HG03575 (cell line): ENCODE data around the gene DAB2IP.
"Not testable (repeated sequence)": the region's sequence is repeated elsewhere in the genome, so short reads cannot be mapped to it uniquely, and the experiment has no call there.

Experiments
- ATAC-seq: cut with Tn5 transposase; IDR thresholded peaks from one replicate; pipeline ENCODE4 v1.9.1; 2021; ENCODE audit not compliant: unreplicated experiment, insufficient number of reproducible peaks, low FRiP score; ENCODE audit errors: extremely low read depth

Gene DAB2IP

DNA sequence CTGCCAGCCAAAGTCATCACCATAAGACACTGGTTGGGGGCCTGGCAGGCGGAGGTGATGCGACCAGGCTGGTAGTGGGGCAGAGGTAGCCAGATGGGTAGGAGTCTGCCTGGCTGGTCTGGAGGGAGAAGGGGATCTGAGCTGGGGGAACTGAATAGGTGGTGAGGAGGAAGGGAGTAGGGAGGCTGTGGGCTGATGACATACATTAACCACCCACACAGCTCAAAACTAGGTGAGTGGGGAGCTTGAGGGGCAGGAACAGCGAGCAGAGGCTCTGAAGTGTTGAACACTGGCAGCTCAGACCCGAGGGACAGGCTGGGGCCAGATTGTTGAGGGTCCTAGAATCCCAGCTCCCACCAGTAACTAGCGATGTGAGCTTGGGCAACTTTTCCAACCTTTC is 81.0 kb downstream of the DAB2IP start:
- no peak for ATAC-seq

GRCh38 chr9:121732886-121733285 is 81.5 kb downstream of the DAB2IP start:
- ATAC-seq = no peak

DNA sequence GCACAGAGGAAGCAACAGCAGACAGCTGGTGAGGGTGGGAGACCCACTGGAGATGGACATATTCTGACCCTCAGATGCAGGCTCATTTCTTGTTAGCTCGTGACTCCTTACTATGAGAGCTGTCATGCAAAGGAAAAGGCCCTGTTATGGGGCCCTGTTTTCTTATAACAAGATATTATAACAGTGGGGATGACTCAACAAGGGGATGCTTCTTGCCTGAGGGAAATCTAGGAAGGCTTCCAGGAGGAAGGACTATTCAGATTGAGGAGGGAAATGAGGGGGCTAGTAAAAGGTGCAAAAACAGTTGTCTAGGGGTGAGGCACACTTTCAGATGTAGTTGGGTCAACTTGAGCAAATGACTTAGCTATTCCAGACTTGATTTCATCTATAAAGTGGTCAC is 83.0 kb downstream of the DAB2IP start:
- no peak for ATAC-seq

GRCh38 chr9:121735065-121735792 is 83.8 kb downstream of the DAB2IP start:
- no peak for ATAC-seq

- no peak for ATAC-seq
These were observed 84.6 kb downstream of the DAB2IP start for GRCh38 chr9:121735793-121736770.

DNA sequence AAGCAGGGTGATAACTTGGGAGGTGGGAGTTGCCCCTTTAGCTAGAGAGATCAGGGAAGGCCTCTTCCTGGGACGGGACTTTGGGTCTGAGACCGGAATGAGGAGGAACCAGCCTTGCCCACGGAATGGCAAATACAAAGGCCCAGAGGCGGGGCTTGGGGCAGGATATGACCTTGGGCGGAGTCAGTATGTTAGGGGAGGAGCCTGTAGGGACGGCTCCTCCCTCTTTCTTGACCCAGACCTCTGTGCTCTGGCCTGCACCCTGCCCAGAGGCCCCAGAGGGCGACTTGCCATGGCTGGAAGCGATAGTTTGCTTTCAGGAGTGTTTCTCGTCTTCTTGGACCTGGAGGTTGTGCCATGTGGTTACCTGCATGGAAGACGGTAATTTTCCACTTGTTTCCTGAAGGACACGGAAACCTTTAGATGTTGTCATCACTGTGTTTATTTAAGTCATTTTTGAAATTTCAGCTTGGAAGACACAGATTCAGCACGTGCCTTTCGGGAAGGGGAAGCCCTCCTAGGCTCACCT is 85.6 kb downstream of the DAB2IP start:
- no peak for ATAC-seq

- no peak for ATAC-seq
These were observed 86.1 kb downstream of the DAB2IP start for GRCh38 chr9:121737481-121737931.

DNA sequence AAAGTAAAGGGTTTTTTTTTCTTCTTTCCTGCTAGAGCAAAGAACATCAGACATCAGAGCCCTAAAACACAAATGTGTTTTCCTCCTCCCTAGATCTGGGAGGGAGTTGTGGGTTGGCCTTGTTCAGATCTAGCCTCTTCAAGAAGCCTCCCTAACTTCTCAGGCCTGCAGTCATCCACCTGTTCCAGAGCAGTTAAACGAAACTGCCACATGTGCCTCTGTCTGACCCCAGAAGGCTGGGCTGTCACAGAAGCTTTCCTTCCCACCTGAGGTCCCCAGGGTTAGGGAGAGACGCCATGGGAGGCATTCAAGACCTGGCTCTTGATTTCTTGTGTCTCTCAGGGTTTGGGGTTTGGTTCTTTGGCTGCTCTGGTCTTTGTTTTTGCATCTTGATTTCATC is 87.0 kb downstream of the DAB2IP start:
- no peak for ATAC-seq

DNA sequence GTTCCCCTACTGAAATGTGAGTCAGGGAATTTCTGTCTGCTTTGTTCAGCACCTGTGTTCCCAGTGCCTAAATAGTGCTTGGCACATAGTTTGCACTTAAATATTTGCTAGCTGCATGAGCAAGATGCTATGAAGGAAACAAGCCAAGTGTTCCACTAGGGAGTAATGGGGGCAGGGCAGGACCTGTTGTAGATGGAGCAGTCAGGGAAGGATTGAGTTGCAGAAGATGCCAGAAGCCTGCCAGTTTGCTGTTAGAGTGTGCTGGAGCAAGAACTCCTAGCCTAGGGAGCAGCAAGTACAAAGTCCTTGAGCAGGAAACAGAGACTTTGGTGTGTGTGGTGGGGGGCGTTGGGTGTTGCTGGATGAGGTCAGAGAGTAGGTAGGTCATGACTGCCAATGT is 87.5 kb downstream of the DAB2IP start:
- no peak for ATAC-seq

DNA sequence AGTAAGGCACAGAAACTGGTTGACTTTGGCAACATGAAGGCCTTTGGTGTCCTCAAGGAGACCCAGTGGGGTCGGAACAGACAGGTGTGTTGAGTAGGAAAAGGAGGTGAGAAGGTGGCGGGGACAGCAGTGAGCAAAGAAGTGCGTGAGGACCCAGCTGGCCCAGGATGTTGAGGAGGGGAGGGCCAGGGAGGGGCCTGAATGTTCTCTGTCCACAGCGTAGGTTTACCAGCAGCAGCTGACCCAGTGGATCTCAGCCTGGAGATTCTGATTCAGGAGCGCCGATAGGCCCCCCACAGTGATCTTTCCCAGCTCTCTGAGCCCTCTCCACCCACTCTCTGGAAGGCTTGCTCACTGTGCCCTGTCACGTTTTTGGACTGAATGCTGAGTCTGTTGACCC is 88.5 kb downstream of the DAB2IP start:
- ATAC-seq = no peak

DNA sequence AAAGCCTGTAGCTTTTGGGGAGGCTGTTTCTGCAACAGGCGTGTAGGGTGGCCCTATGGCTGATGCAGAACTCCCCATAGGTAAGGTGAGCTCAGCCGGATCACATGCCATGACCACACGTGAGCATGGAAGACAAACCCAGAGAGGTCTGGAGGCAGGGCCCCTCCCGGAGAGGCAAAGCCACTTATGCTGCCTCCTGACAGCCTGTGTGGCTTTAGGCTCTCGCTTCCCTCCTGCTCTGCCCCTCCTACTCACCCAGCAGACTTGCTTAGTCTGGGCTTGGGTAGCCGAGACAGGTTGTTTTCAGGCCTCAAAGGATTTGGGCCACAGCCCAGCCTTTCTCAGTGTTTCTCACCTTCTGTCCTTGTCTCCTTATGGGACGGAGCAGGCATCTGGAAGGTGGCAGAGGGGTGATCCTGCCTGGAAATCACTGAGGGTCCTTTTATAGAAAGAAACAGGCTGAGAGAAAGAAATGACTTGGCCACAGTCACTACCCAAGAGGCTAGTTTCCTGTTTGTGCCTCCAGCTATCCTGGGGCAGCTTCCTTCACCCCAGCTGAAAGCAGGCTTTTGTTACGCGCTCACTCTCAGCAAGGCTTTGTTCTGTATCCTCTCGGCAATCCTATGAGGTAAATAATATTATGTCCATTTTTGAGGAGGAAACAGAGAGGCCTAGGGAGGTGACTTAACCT is 89.9 kb downstream of the DAB2IP start:
- ATAC-seq = no peak

- not testable (repeated sequence) for ATAC-seq
These were observed 90.5 kb downstream of the DAB2IP start for GRCh38 chr9:121741919-121742283.

DNA sequence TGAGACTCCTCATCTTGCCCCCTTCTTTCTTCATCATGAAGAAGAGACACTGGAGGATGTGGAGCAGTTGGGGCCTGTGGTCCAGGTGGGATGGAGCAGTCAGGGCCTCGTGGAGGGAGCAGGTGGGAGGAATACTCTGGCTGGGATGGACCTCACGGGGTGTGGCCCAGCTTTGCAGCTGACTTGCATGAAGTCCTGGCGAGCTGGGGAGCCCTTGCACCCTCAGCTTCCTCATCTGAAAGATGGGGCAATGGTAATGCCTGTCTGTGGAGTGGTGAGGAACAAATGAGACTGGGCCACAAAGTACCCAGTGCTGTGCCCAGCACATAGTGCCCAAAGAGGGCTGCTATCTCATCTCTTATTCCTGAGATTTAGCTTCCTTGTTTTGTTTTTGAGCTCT is 91.5 kb downstream of the DAB2IP start:
- no peak for ATAC-seq

- no peak for ATAC-seq
These were observed 92.1 kb downstream of the DAB2IP start for GRCh38 chr9:121743441-121744001.

DNA sequence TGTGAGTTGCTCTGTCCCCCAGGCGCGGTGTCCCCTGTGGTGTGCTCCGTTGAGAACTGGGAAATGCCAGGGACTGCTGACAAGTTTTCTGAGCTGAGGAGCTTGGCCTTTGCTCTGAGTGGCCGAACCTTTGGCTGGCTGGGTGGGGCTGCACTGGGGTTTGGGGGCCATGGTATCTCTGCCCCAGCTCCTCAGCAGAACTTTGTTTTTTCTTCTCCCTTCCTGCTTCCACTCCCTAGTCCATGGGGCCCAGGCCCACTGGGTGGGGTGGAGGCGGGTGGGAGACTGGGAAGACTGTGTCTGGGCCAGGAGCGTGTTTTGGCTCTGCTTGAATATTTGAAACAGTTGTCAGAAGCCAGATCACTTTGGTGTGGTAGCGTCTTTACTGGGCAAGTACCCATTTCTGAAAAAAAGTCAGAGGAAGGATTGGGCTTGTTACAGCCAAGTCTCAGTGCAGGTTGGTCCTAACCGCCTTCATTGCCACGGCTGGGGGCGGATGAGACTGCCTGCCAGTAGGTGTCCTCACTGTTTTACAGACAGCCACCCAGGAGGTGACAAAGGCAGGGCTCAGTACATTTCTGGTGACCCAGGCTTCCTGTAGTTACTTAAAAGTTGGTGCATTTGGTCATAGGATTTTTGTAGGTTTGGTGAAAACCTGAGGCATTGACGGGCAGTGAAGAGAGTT is 92.7 kb downstream of the DAB2IP start:
- no peak for ATAC-seq

GRCh38 chr9:121744687-121745395 is 93.4 kb downstream of the DAB2IP start:
- no peak for ATAC-seq

GRCh38 chr9:121745396-121745695 is 93.9 kb downstream of the DAB2IP start:
- ATAC-seq = no peak

- no peak for ATAC-seq
These were observed 95.0 kb downstream of the DAB2IP start for GRCh38 chr9:121746411-121746810.
